HepG2 (cell line): ENCODE data around the gene KLHL17. TPM values are rescaled to one million over a fixed set of nuclear protein-coding genes. Genes with fewer than 3 reads are reported as not detected.

Experiments
- BORCS8-MEF2B ChIP-seq: sonication (generic); formaldehyde crosslinking; IDR thresholded peaks from 2 replicates; pipeline ENCODE4 v1.8.0; 2022; ENCODE audit warnings: mild to moderate bottlenecking, missing genetic modification reagents
- HHEX ChIP-seq: IDR thresholded peaks from 2 replicates; pipeline ENCODE4 v1.6.1; 2016; ENCODE audit warnings: control low read depth
- KLF16 ChIP-seq, 2 experiments: sonication (generic) in 1 of 2; formaldehyde crosslinking in 1 of 2; IDR thresholded peaks; 2 replicates each; pipeline versions ENCODE4 v1.6.1 to v1.8.0; 2016 to 2023; ENCODE audit warnings: missing genetic modification reagents in 2 of 2, missing compliant biosample characterization in 1 of 2
- NR1H2 ChIP-seq: sonication (generic); formaldehyde crosslinking; IDR thresholded peaks from 2 replicates; pipeline ENCODE4 v1.8.1; 2022; ENCODE audit warnings: low read depth, missing genetic modification reagents, borderline replicate concordance
- NRL ChIP-seq: sonication (generic); formaldehyde crosslinking; IDR thresholded peaks from 2 replicates; pipeline ENCODE4 v1.5.0; 2020; ENCODE audit warnings: missing genetic modification reagents, mild to moderate bottlenecking, moderate library complexity, borderline replicate concordance
- PRMT3 ChIP-seq: sonication (generic); formaldehyde crosslinking; IDR thresholded peaks from 2 replicates; pipeline ENCODE4 v1.8.1; 2022; ENCODE audit warnings: low read depth, mild to moderate bottlenecking, moderate library complexity, missing genetic modification reagents, borderline replicate concordance
- ZNF235 ChIP-seq: sonication (generic); formaldehyde crosslinking; IDR thresholded peaks from 2 replicates; pipeline ENCODE4 v1.8.1; 2023; ENCODE audit warnings: mild to moderate bottlenecking, missing genetic modification reagents, borderline replicate concordance
- ZNF350 ChIP-seq: sonication (generic); formaldehyde crosslinking; IDR thresholded peaks from 2 replicates; pipeline ENCODE4 v1.4.0; 2020; ENCODE audit warnings: mild to moderate bottlenecking, low read depth, missing genetic modification reagents, borderline replicate concordance
- ZNF703 ChIP-seq: sonication (generic); formaldehyde crosslinking; IDR thresholded peaks from 2 replicates; pipeline ENCODE4 v1.5.1; 2020; ENCODE audit warnings: missing genetic modification reagents, mild to moderate bottlenecking, moderate library complexity, borderline replicate concordance
- polyA plus RNA-seq, 8 experiments: library from polyadenylated mRNA; depleted of rRNA in 3 of 8; stranded (reverse) in 7 of 8; unstranded in 1 of 8; fragments of >200 nt; fragmentation: Illumina TruSeq in 4 of 8; extraction: Trizol in 4 of 8; gene quantifications; 2 replicates each; pipeline versions ENCODE4 v1.2.1 to v1.2.3, GENCODE V29; 2011 to 2016; ENCODE audit warnings: low read depth in 4 of 8, missing spikeins in 1 of 8, mixed read lengths in 1 of 8; ENCODE audit not compliant: insufficient read depth in 1 of 8
- total RNA-seq, 5 experiments: library from RNA; depleted of rRNA; stranded (reverse); fragments of >200 nt; fragmentation: Illumina TruSeq; extraction: Trizol; gene quantifications; 2 replicates each; pipeline ENCODE4 v1.2.3, GENCODE V29; 2016; ENCODE audit warnings: low read depth in 1 of 5
- TF ChIP-seq, protein P1 (sequence below): sonication (generic); formaldehyde crosslinking; IDR thresholded peaks from 2 replicates; pipeline ENCODE4 v1.5.1; 2020; ENCODE audit warnings: missing genetic modification reagents, mild to moderate bottlenecking, borderline replicate concordance
- TF ChIP-seq, protein P2 (sequence below), 2 experiments: sonication (generic) in 1 of 2; formaldehyde crosslinking in 1 of 2; IDR thresholded peaks; 2 replicates each; pipeline versions ENCODE4 v1.5.1 to v1.6.1; 2011 to 2020; ENCODE audit warnings: borderline replicate concordance in 1 of 2, low read depth in 1 of 2, low read length in 1 of 2, mild to moderate bottlenecking in 1 of 2, missing genetic modification reagents in 1 of 2, moderate library complexity in 1 of 2
- TF ChIP-seq, protein P3 (sequence below): sonication (generic); formaldehyde crosslinking; IDR thresholded peaks from 2 replicates; pipeline ENCODE4 v1.4.0; 2020; ENCODE audit warnings: low read depth, missing genetic modification reagents
- TF ChIP-seq, protein P4 (sequence below): sonication (generic); formaldehyde crosslinking; IDR thresholded peaks from 2 replicates; pipeline ENCODE4 v1.4.0; 2020; ENCODE audit warnings: missing genetic modification reagents

The KLHL17 gene
- total and polyA plus RNA-seq, 2 of the 13 experiments (the other 11 are each of a cell fraction or from before 2014, with no cell fraction given): 9.3 to 24.7 TPM

DNA sequence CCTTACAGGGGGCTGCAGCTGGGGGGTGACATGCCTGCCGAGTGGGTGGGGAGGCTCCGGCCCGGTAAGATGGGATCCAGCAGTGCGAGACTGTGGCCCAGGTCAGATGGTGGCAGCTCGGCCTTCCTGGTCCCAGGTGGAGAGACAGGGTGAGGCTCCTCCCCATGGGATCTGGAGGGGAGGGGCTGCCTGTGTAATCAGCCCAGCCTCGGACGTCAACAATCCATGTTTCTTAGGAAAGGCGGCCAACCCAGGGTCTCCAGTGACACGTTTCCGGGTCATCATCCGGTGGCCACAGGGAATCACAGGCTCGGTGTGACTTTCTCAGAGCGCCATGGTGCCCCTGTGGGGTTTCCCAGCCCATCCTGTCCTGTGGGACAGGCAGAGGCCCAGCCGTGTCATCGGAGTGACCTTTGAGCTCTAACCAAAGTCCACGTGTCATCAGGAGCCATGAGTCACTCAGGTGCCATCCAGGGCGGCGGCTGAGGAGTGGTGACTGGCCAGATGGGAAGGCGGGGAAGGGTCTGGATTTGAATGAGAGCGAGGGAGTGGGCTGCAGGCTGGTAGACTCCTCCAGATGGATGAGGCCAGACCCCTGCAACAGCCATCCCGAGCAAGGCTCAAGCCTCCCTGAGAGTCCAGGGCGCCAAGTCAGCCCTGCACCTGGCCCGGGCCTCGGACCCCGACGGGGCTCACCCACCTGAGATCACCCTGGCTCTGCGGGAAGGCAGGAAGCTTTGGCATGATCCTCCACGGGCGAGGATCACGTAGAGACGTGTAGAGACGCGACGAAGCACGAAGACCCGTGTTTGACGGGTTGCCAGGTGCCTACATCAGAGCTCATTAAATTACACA, 46.1 kb downstream of the KLHL17 start (continued):
- TF ChIP-seq PRMT3 (CRISPR knock-in tag) (no peak), KLF16 (CRISPR knock-in tag; IDR thresholded peaks at IDR 0.05) (peak in 1 of 2 experiments; percentile 92; a peak in 2 of 4 replicates), ZNF235 (CRISPR knock-in tag) (peak; percentile 40; the same call in 1 of the 2 replicates), BORCS8-MEF2B (CRISPR knock-in tag) (no peak; the same call in 1 of the 2 replicates), HHEX (CRISPR knock-in tag) (no peak), ZNF350 (CRISPR knock-in tag) (peak; percentile 96), NR1H2 (CRISPR knock-in tag) (no peak), NRL (peak; percentile 88), ZNF703 (CRISPR knock-in tag) (peak; percentile 47; the same call in 1 of the 2 replicates)
- TF ChIP-seq, protein P1, sequence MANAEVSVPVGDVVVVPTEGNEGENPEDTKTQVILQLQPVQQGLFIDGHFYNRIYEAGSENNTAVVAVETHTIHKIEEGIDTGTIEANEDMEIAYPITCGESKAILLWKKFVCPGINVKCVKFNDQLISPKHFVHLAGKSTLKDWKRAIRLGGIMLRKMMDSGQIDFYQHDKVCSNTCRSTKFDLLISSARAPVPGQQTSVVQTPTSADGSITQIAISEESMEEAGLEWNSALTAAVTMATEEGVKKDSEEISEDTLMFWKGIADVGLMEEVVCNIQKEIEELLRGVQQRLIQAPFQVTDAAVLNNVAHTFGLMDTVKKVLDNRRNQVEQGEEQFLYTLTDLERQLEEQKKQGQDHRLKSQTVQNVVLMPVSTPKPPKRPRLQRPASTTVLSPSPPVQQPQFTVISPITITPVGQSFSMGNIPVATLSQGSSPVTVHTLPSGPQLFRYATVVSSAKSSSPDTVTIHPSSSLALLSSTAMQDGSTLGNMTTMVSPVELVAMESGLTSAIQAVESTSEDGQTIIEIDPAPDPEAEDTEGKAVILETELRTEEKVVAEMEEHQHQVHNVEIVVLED: peak; percentile 61; the same call in 1 of the 2 replicates
- TF ChIP-seq, protein P2, sequence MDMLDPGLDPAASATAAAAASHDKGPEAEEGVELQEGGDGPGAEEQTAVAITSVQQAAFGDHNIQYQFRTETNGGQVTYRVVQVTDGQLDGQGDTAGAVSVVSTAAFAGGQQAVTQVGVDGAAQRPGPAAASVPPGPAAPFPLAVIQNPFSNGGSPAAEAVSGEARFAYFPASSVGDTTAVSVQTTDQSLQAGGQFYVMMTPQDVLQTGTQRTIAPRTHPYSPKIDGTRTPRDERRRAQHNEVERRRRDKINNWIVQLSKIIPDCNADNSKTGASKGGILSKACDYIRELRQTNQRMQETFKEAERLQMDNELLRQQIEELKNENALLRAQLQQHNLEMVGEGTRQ (IDR thresholded peaks at IDR 0.05; ENCODE audit: low read depth, low read length): peak; percentile 30
- TF ChIP-seq, protein P2 (CRISPR knock-in tag; IDR thresholded peaks at IDR 0.05; ENCODE audit: borderline replicate concordance): 0 out of 2 replicates have a peak, but pooled peaks have one; percentile 42
- TF ChIP-seq, protein P3, sequence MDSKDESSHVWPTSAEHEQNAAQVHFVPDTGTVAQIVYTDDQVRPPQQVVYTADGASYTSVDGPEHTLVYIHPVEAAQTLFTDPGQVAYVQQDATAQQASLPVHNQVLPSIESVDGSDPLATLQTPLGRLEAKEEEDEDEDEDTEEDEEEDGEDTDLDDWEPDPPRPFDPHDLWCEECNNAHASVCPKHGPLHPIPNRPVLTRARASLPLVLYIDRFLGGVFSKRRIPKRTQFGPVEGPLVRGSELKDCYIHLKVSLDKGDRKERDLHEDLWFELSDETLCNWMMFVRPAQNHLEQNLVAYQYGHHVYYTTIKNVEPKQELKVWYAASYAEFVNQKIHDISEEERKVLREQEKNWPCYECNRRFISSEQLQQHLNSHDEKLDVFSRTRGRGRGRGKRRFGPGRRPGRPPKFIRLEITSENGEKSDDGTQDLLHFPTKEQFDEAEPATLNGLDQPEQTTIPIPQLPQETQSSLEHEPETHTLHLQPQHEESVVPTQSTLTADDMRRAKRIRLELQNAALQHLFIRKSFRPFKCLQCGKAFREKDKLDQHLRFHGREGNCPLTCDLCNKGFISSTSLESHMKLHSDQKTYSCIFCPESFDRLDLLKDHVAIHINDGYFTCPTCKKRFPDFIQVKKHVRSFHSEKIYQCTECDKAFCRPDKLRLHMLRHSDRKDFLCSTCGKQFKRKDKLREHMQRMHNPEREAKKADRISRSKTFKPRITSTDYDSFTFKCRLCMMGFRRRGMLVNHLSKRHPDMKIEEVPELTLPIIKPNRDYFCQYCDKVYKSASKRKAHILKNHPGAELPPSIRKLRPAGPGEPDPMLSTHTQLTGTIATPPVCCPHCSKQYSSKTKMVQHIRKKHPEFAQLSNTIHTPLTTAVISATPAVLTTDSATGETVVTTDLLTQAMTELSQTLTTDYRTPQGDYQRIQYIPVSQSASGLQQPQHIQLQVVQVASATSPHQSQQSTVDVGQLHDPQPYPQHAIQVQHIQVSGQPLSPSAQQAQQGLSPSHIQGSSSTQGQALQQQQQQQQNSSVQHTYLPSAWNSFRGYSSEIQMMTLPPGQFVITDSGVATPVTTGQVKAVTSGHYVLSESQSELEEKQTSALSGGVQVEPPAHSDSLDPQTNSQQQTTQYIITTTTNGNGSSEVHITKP: 0 out of 2 replicates have a peak, but pooled peaks have one; percentile 33
- TF ChIP-seq, protein P4, sequence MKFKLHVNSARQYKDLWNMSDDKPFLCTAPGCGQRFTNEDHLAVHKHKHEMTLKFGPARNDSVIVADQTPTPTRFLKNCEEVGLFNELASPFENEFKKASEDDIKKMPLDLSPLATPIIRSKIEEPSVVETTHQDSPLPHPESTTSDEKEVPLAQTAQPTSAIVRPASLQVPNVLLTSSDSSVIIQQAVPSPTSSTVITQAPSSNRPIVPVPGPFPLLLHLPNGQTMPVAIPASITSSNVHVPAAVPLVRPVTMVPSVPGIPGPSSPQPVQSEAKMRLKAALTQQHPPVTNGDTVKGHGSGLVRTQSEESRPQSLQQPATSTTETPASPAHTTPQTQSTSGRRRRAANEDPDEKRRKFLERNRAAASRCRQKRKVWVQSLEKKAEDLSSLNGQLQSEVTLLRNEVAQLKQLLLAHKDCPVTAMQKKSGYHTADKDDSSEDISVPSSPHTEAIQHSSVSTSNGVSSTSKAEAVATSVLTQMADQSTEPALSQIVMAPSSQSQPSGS (CRISPR knock-in tag): peak; percentile 94
